ENCODE measurements around the gene PDE7B.

DNA sequence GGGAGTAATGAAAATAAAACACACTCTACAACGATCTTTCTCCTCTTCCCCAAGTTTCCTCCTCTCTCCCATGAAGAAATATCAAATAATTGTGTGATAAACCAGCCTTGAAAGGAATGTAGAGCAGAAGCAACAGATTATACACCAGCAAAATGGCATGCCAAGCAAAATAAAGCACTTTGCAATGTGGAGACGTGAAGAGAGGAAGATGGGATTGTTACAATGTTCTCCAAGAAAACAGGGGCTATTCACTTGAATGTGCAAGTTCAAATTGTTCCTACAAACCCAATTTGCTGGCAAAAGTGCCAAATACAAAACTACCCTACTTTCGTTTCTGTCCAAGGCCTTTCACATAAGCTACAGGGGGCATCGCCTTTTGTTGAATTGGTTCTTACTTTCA is 185.1 kb downstream of the PDE7B start:
- TF ChIP-seq, protein P1, sequence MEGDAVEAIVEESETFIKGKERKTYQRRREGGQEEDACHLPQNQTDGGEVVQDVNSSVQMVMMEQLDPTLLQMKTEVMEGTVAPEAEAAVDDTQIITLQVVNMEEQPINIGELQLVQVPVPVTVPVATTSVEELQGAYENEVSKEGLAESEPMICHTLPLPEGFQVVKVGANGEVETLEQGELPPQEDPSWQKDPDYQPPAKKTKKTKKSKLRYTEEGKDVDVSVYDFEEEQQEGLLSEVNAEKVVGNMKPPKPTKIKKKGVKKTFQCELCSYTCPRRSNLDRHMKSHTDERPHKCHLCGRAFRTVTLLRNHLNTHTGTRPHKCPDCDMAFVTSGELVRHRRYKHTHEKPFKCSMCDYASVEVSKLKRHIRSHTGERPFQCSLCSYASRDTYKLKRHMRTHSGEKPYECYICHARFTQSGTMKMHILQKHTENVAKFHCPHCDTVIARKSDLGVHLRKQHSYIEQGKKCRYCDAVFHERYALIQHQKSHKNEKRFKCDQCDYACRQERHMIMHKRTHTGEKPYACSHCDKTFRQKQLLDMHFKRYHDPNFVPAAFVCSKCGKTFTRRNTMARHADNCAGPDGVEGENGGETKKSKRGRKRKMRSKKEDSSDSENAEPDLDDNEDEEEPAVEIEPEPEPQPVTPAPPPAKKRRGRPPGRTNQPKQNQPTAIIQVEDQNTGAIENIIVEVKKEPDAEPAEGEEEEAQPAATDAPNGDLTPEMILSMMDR (conservative IDR thresholded peaks at IDR 0.05; ENCODE audit: low read length), result no peak
- TF ChIP-seq EZH2phosphoT487 (IDR thresholded peaks at IDR 0.05; ENCODE audit: borderline replicate concordance), result no peak
